GM20000 (cell line): ENCODE measurements around the gene GFOD1.

Source experiments
- DNase-seq: peaks from one replicate; pipeline ENCODE4 v3.0.0; 2012; ENCODE audit warnings: low spot score
- CTCF ChIP-seq: IDR thresholded peaks from 2 replicates; pipeline ENCODE4 v1.5.1; 2012; ENCODE audit warnings: mild to moderate bottlenecking, control low read depth; ENCODE audit errors: extremely low read depth, missing control alignments

Gene GFOD1

GRCh38 chr6:13467216-13467600, 20.2 kb downstream of the GFOD1 start:
- no peak for TF ChIP-seq CTCF
- DNase-seq = no peak

- DNase-seq = peak; percentile 49
- TF ChIP-seq CTCF = no peak
These were observed 20.8 kb downstream of the GFOD1 start for GRCh38 chr6:13466304-13467215.

DNA sequence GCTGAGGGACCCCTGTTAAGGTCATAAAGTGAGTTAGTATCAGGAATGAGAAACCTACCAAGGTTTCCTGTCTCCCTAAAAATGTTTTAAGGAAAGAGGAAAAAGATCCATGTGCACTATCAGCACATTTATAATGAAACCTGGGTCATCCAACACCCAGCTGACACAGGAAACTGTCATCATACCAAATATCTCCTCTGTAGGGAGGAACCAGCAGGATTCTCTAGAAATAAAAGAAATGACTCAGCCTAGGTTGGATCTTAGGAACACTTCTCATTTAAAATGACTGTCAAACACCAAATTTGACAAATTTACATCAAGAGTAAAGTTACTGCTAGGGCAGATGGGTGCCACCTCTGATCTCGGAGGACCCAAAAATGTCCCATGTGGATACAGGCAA, 21.7 kb downstream of the GFOD1 start:
- DNase-seq = no peak
- no peak for TF ChIP-seq CTCF

DNA sequence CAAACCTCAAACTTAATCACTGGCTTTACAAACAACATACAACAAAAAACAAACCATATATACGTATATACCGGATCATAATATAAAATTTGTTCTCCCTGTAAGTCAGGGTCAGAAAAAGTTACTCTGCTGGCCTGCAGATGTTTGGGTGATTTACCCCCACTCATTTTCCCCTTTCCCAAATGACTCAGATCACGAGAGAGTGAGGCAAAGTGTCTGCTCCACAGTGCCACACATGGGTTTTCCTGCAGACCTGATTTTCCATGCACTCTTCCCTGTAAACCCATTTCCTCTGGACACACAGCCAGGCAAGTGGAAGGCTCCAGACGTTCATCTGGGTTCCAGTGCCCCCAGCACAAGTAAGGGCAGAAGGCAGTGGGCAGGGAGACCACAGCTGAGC, 23.5 kb downstream of the GFOD1 start:
- DNase-seq = no peak
- no peak for TF ChIP-seq CTCF

GRCh38 chr6:13463328-13463717, 24.1 kb downstream of the GFOD1 start:
- no peak for DNase-seq
- TF ChIP-seq CTCF = no peak

GRCh38 chr6:13462458-13463327, 24.7 kb downstream of the GFOD1 start:
- no peak for TF ChIP-seq CTCF
- DNase-seq = no peak

DNA sequence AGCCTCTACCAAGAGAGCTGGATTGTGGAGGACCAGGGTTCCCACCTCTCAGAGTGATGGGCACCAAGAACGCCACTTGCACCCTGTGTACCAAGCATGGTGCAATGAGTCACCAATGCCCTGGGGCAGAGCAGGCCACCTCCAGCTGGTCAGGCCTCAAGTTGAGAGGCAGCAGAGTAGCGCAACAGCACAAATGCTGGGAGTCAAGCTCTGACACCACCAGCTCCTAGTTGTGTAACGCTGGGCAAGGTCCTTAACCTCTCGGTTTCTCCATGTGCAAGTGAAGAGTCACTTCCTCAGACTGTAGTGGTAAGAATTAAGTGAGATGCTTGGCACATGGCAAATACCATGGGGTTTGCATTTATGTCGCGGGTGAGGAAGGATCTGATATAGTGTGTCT, 25.6 kb downstream of the GFOD1 start:
- no peak for DNase-seq
- TF ChIP-seq CTCF = no peak
